WTC11 (cell line): ENCODE data around the gene HOXD10.
A peak's percentile ranks its signal among the peaks of the same experiment; 100 is the strongest.

ENCODE experiments used
- CREB1 ChIP-seq: sonication (generic); formaldehyde crosslinking; IDR thresholded peaks from 2 replicates; pipeline ENCODE4 v1.8.0; 2023; ENCODE audit warnings: mild to moderate bottlenecking, missing genetic modification reagents
- ESRRA ChIP-seq: sonication (generic); formaldehyde crosslinking; IDR thresholded peaks from 2 replicates; pipeline ENCODE4 v1.8.1; 2022; ENCODE audit warnings: mild to moderate bottlenecking, missing genetic modification reagents, borderline replicate concordance
- TCF7 ChIP-seq: sonication (generic); formaldehyde crosslinking; IDR thresholded peaks from 2 replicates; pipeline ENCODE4 v1.8.0; 2022; ENCODE audit warnings: mild to moderate bottlenecking, low read depth, missing genetic modification reagents, moderate library complexity
- ZNF263 ChIP-seq: sonication (generic); formaldehyde crosslinking; IDR thresholded peaks from 2 replicates; pipeline ENCODE4 v1.8.1; 2022; ENCODE audit warnings: low read depth, mild to moderate bottlenecking, moderate library complexity, missing genetic modification reagents
- TF ChIP-seq, protein P1 (sequence below): fragments of 200-600 bp; IDR thresholded peaks from 2 replicates; pipeline ENCODE4 v1.8.0; 2022; ENCODE audit warnings: antibody characterized with exemption
- TF ChIP-seq, protein P2 (sequence below): sonication (generic); formaldehyde crosslinking; IDR thresholded peaks from 2 replicates; pipeline ENCODE4 v1.8.1; 2023; ENCODE audit warnings: mild to moderate bottlenecking, missing genetic modification reagents, moderate library complexity
- TF ChIP-seq, protein P3 (sequence below): sonication (generic); formaldehyde crosslinking; IDR thresholded peaks from 2 replicates; pipeline ENCODE4 v1.8.0; 2023; ENCODE audit warnings: missing genetic modification reagents
- TF ChIP-seq, protein P4 (sequence below): sonication (generic); formaldehyde crosslinking; IDR thresholded peaks from 2 replicates; pipeline ENCODE4 v1.8.1; 2023; ENCODE audit warnings: mild to moderate bottlenecking, missing genetic modification reagents, moderate library complexity

DNA sequence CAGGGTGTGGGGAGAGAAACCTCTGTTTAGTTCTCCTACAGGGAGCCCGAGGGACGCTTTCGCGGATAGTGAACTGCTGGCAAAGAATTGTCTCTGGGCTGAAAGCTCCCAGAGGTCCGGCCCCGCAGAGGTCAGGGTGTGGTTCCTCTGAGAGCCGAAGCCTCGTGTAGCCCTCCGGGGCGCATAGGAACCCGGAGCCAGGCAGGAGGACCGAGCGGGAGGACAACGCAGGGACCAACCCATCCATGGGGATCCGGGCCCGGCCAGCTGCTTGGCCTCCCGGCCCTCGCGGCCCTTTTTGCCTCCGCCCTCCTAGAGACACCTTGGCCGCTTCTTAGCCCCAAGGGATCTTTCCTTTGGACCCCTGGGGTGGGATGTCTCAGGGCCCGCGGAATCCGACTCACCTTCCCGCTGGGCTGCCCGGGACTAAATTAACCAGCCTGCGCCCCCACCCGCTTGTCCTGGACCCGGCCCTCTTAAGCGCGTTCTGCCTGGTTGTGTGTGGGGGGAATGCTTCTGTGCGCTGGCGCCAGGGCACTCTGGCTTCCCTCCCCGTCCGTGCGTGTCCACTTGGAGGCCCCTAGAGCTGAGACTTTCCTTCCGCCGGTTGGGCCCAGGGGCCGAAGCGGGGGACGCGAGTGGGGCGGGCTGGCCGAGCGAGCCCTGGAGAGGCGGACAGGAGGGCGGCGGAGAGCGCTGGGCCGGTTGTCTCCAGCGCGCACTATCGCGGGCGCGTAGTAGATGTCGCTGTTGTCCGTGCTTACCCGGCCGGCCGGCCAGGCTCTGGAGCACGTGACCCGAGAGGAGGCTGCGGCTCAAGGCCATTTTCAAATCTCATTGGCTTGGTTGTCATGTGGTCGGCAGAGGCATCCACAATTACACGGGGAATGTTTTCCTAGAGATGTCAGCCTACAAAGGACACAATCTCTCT, at the start of gene HOXD10:
- TF ChIP-seq ZNF263 (CRISPR knock-in tag), result peak; percentile 60; the same call in 1 of the 2 replicates
- TF ChIP-seq TCF7 (CRISPR knock-in tag), result no peak
- TF ChIP-seq ESRRA (CRISPR knock-in tag), result no peak
- TF ChIP-seq, protein P1, sequence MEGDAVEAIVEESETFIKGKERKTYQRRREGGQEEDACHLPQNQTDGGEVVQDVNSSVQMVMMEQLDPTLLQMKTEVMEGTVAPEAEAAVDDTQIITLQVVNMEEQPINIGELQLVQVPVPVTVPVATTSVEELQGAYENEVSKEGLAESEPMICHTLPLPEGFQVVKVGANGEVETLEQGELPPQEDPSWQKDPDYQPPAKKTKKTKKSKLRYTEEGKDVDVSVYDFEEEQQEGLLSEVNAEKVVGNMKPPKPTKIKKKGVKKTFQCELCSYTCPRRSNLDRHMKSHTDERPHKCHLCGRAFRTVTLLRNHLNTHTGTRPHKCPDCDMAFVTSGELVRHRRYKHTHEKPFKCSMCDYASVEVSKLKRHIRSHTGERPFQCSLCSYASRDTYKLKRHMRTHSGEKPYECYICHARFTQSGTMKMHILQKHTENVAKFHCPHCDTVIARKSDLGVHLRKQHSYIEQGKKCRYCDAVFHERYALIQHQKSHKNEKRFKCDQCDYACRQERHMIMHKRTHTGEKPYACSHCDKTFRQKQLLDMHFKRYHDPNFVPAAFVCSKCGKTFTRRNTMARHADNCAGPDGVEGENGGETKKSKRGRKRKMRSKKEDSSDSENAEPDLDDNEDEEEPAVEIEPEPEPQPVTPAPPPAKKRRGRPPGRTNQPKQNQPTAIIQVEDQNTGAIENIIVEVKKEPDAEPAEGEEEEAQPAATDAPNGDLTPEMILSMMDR, result no peak
- TF ChIP-seq, protein P2, sequence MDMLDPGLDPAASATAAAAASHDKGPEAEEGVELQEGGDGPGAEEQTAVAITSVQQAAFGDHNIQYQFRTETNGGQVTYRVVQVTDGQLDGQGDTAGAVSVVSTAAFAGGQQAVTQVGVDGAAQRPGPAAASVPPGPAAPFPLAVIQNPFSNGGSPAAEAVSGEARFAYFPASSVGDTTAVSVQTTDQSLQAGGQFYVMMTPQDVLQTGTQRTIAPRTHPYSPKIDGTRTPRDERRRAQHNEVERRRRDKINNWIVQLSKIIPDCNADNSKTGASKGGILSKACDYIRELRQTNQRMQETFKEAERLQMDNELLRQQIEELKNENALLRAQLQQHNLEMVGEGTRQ, result peak; percentile 95
- TF ChIP-seq, protein P3, sequence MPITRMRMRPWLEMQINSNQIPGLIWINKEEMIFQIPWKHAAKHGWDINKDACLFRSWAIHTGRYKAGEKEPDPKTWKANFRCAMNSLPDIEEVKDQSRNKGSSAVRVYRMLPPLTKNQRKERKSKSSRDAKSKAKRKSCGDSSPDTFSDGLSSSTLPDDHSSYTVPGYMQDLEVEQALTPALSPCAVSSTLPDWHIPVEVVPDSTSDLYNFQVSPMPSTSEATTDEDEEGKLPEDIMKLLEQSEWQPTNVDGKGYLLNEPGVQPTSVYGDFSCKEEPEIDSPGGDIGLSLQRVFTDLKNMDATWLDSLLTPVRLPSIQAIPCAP (CRISPR knock-in tag), result no peak
- TF ChIP-seq CREB1 (CRISPR knock-in tag), result no peak
- TF ChIP-seq, protein P4, sequence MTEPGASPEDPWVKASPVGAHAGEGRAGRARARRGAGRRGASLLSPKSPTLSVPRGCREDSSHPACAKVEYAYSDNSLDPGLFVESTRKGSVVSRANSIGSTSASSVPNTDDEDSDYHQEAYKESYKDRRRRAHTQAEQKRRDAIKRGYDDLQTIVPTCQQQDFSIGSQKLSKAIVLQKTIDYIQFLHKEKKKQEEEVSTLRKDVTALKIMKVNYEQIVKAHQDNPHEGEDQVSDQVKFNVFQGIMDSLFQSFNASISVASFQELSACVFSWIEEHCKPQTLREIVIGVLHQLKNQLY (CRISPR knock-in tag), result no peak
